ENCODE results near the gene SMAD9.

Gene SMAD9

GRCh38 chr13:36837354-36838092 is 82.5 kb downstream of the SMAD9 start:
- H3K27ac ChIP-seq: no peak overlapping the region
- DNase-seq (ENCODE audit: low spot score): no peak
- ChIA-PET POLR2A (ENCODE audit: low non-redundant PET) (no interaction called here), CTCF (interaction anchor here (0.6 to 0.7 kb wide), 2 partner anchors 146 to 442 kb away, joined by 3 to 4 read pairs; no protein-coding TSS in a partner anchor)
- TF ChIP-seq, protein P1, sequence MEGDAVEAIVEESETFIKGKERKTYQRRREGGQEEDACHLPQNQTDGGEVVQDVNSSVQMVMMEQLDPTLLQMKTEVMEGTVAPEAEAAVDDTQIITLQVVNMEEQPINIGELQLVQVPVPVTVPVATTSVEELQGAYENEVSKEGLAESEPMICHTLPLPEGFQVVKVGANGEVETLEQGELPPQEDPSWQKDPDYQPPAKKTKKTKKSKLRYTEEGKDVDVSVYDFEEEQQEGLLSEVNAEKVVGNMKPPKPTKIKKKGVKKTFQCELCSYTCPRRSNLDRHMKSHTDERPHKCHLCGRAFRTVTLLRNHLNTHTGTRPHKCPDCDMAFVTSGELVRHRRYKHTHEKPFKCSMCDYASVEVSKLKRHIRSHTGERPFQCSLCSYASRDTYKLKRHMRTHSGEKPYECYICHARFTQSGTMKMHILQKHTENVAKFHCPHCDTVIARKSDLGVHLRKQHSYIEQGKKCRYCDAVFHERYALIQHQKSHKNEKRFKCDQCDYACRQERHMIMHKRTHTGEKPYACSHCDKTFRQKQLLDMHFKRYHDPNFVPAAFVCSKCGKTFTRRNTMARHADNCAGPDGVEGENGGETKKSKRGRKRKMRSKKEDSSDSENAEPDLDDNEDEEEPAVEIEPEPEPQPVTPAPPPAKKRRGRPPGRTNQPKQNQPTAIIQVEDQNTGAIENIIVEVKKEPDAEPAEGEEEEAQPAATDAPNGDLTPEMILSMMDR (conservative IDR thresholded peaks at IDR 0.05; ENCODE audit: low read depth): no peak

DNA sequence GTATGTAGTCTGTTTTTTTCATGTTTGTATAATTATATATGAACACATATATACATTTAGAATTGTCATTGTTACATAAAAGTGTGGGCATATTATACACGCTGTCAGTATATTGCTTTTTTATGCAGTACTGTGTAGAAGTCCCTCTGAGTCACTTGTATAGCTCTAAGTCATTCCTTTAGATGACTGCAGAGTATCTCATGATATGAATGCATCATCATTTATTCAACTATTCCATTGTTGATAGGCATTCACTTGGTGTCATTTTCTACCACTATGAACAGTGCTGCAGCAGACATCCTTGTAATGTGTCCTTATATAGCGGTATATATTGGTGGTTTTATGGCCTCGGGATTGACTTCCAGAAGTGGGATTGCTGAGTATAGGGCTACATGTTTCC is 85.7 kb downstream of the SMAD9 start:
- DNase-seq (ENCODE audit: low spot score): no peak
- TF ChIP-seq, protein P1 (conservative IDR thresholded peaks at IDR 0.05; ENCODE audit: low read depth): no peak
- ChIA-PET CTCF (no interaction called here), POLR2A (ENCODE audit: low non-redundant PET) (interaction anchor here (0.6 kb wide), 1 partner anchor 166 kb away, joined by 3 read pairs; no protein-coding TSS in a partner anchor)
- no peak overlapping the region for H3K27ac ChIP-seq

GRCh38 chr13:36831291-36831690 is 88.7 kb downstream of the SMAD9 start:
- no peak overlapping the region for H3K27ac ChIP-seq
- POLR2A ChIA-PET (ENCODE audit: low non-redundant PET): no interaction called here
- TF ChIP-seq, protein P1 (conservative IDR thresholded peaks at IDR 0.05; ENCODE audit: low read depth): no peak
- CTCF ChIA-PET: no interaction called here
- DNase-seq (ENCODE audit: low spot score): no peak

GRCh38 chr13:36829753-36830152 is 90.3 kb downstream of the SMAD9 start:
- ChIA-PET CTCF (no interaction called here), POLR2A (ENCODE audit: low non-redundant PET) (no interaction called here)
- H3K27ac ChIP-seq: no peak overlapping the region
- TF ChIP-seq, protein P1 (conservative IDR thresholded peaks at IDR 0.05; ENCODE audit: low read depth): no peak
- DNase-seq (ENCODE audit: low spot score): no peak

DNA sequence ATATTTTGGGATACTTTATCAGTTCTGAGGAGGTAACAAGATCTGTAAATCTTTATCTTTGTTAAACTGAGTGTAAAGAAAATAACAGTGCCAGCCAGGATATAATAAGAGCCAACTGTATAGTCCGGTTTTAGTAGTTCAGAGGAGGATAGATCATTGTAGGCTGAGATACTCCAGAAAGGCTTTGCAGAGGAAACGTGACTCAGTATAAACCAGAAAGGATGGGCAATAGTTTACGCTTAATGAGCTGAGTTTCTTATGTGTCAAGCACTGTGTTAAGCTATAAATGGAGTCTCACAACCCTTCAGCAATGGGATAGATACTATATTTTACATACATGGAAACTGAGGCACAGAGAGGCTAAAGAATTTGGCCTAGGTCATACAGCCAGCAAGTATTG is 97.3 kb downstream of the SMAD9 start:
- no peak for DNase-seq (ENCODE audit: low spot score)

DNA sequence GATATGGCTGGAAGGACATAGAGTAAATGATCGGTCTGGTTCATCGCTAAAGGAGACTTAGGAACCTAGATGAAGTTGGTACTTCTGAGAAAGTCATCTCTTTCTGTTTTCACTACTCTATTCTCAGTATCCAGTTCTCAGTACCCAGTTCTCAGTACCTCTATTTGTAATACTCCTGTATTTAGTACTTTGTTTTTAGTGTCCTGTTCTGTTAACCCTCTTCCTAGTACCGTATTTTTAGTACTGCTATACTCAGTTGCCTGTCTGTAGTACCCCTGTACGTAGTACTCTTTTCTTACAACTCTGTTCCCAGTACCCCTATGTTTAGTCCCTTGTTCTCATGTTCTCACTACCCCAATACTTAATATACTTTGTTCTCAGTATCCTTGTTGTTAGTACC is 99.8 kb downstream of the SMAD9 start:
- DNase-seq (ENCODE audit: low spot score): no peak
- POLR2A ChIA-PET (ENCODE audit: low non-redundant PET): no interaction called here
- H3K27ac ChIP-seq: no peak overlapping the region
- TF ChIP-seq, protein P1 (conservative IDR thresholded peaks at IDR 0.05; ENCODE audit: low read depth): no peak
- CTCF ChIA-PET: interaction anchor here (1.2 kb wide), 1 partner anchor 473 kb away, joined by 3 read pairs; no protein-coding TSS in a partner anchor

More for the DNA sequence above, 97.3 kb downstream of the SMAD9 start:
- no peak overlapping the region for H3K27ac ChIP-seq
- POLR2A ChIA-PET (ENCODE audit: low non-redundant PET): interaction anchor here (0.6 kb wide), 1 partner anchor 177 kb away, joined by 3 read pairs; the partner anchor contains the start of gene ALG5
- CTCF ChIA-PET: no interaction called here
- TF ChIP-seq, protein P1 (conservative IDR thresholded peaks at IDR 0.05; ENCODE audit: low read depth): no peak

Measured in RWPE1 (cell line).